HEK293T (cell line): ENCODE measurements around the gene PNPLA8.

Experiments
- ARNT ChIP-seq: fragments of 450-650 bp; IDR thresholded peaks from 2 replicates; pipeline ENCODE4 v1.6.1; 2017; ENCODE audit warnings: mild to moderate bottlenecking
- BHLHE40 ChIP-seq: fragments of 450-650 bp; IDR thresholded peaks from 2 replicates; pipeline ENCODE4 v1.6.1; 2016; ENCODE audit warnings: mild to moderate bottlenecking, moderate library complexity, borderline replicate concordance
- CTBP1 ChIP-seq: fragments of 450-650 bp; IDR thresholded peaks from 2 replicates; pipeline ENCODE4 v1.6.1; 2016; ENCODE audit warnings: borderline replicate concordance
- ELF4 ChIP-seq: fragments of 450-650 bp; IDR thresholded peaks from 2 replicates; pipeline ENCODE4 v1.6.1; 2017; ENCODE audit warnings: antibody characterized with exemption
- FOXA1 ChIP-seq: fragments of 450-650 bp; IDR thresholded peaks from 2 replicates; pipeline ENCODE4 v1.6.1; 2016; ENCODE audit warnings: mild to moderate bottlenecking
- FOXK2 ChIP-seq: fragments of 450-650 bp; IDR thresholded peaks from 2 replicates; pipeline ENCODE4 v1.6.1; 2016; ENCODE audit warnings: mild to moderate bottlenecking
- FOXM1 ChIP-seq: fragments of 450-650 bp; IDR thresholded peaks from 2 replicates; pipeline ENCODE4 v1.6.1; 2017; ENCODE audit warnings: mild to moderate bottlenecking, borderline replicate concordance
- HDGF ChIP-seq: fragments of 450-650 bp; IDR thresholded peaks from 2 replicates; pipeline ENCODE4 v1.6.1; 2017; ENCODE audit warnings: antibody characterized with exemption, borderline replicate concordance
- LEF1 ChIP-seq: fragments of 450-650 bp; IDR thresholded peaks from 2 replicates; pipeline ENCODE4 v1.6.1; 2017; ENCODE audit warnings: mild to moderate bottlenecking, borderline replicate concordance
- SP1 ChIP-seq: fragments of 450-650 bp; IDR thresholded peaks from 2 replicates; pipeline ENCODE4 v1.6.1; 2017
- TARDBP ChIP-seq: fragments of 450-650 bp; IDR thresholded peaks from 2 replicates; pipeline ENCODE4 v1.6.1; 2016
- ZNF384 ChIP-seq: fragments of 450-650 bp; IDR thresholded peaks from 2 replicates; pipeline ENCODE4 v1.6.1; 2016
- TF ChIP-seq, protein P1 (sequence below): fragments of 450-650 bp; IDR thresholded peaks from 2 replicates; pipeline ENCODE4 v1.6.1; 2016

DNA sequence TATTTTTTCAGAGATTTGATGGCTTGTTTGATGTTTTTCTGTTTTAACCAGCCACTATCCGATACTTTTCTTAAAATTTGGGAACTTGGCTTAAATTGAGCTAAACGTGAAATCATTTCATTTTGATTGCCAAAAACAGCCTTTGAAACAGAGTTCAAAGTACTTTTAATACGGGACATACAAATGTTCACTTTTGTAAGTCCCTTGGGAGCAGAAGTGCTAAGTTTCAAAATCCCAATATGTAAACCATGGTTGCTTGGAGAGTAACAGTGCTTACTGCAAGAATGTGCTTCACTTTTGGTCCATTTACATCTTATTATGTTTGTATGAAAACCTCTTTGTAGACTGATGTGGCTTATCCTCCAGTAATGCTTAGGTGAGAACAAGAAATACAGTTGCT lies 10.9 kb downstream of the PNPLA8 start:
- no peak for TF ChIP-seq BHLHE40
- no peak for TF ChIP-seq HDGF
- no peak for TF ChIP-seq FOXK2
- TF ChIP-seq ELF4 = no peak
- no peak for TF ChIP-seq ZNF384
- TF ChIP-seq, protein P1, sequence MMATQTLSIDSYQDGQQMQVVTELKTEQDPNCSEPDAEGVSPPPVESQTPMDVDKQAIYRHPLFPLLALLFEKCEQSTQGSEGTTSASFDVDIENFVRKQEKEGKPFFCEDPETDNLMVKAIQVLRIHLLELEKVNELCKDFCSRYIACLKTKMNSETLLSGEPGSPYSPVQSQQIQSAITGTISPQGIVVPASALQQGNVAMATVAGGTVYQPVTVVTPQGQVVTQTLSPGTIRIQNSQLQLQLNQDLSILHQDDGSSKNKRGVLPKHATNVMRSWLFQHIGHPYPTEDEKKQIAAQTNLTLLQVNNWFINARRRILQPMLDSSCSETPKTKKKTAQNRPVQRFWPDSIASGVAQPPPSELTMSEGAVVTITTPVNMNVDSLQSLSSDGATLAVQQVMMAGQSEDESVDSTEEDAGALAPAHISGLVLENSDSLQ = no peak
- no peak for TF ChIP-seq SP1
- TF ChIP-seq LEF1 = no peak
- TF ChIP-seq FOXA1 = no peak
- no peak for TF ChIP-seq TARDBP
- no peak for TF ChIP-seq CTBP1
- no peak for TF ChIP-seq FOXM1
- no peak for TF ChIP-seq ARNT
